NCI-H526 (cell line): ENCODE results near the gene RUNX2.

Source experiments
- DNase-seq, 2 experiments: peaks; one replicate each; lab custom pipeline; 2025; lab: John Stamatoyannopoulos, UW

Gene RUNX2

DNA sequence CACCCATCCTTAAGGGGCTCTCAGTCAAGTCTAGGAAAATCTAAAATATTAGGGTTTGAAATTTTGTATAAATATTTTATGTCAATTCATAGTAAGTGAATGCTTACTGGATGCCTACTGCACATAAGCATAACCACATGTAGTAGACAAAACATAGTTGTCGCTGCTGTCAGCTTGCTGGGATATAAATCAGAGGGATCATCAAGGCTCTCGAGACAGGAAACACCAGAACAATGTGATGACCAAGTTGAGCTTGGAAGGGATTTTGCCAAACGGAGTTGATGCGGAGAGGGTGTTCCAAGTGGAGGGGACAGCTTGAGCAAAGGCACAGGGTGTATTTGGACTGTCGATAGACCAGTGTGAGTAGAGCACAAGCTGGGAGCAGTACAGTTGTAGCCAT, 155.4 kb downstream of the RUNX2 start:
- no peak for DNase-seq

DNA sequence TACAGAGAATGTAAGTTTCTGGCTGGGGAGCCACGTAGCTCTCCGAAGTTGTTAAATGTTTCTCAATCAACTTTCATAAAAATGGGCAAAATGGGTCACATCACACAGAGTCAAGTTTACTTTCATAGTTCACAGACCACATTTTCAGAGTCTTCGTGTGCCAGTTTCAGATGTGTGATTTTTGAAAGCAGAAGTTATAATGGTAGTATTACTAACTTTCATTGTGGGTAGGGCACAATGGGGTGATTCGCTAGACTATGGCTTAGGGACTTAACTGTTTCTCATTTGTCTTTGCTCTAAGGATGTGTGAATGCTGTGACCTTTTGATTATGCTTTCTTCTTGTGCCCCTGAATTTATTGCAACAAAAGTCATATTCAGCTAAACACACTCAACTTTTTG, 158.6 kb downstream of the RUNX2 start:
- DNase-seq, result no peak

DNA sequence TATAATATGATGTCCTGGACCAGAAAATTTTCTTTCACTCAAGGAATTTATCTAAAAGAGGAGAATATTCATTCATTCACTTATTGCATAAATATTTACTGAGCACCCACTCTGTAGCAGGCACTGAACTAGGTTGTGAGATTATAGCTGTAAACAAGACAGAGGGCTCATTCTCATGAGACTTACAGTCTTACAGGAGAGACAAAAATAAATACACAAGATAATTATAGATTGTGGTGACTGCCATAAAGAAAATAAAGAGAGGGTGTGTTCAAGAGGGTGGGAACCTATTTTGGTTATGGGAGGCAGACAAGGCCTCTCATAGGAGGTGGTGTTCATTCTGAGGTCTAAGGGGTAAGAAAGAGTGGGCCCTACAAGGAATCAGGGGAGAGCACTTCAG, 159.5 kb downstream of the RUNX2 start:
- no peak for DNase-seq

DNA sequence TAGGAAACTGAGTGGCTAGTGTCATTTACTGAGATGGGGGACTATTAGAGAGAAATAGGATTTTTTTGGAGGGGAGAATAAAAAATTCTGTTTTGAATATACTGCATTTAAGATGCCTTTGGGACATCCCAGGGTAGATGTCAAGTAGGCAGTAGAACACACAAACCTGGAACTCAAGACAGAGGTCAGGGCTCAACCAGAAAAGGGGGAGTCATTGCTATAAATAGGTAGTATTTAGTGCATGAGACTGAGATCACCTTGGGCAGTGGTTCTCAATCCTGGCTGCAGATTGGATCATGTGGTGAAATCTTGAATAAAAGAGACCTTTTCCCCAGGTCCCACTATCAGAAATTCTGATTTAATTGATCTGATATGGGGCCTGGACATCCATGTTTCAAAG, 160.1 kb downstream of the RUNX2 start:
- DNase-seq, result no peak

DNA sequence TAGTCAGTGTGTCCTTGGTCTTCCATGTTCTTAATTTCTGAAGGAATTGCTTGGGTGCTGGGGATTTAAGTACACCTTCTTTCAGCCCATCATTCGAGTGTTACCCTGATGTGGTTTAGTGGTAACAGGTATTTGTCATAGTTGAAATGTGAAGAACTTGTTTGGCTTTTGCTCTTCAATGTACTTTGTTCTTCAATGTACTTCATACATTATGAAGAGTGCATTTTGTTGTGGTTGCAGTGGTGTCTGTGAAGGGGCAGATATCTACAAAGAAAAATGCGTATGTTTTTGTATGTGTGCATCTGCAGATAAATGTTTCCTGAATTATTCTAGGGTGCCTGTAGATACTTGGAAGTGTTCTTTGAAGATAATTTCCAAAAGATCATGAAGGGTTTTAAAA, 160.8 kb downstream of the RUNX2 start:
- no peak for DNase-seq

DNA sequence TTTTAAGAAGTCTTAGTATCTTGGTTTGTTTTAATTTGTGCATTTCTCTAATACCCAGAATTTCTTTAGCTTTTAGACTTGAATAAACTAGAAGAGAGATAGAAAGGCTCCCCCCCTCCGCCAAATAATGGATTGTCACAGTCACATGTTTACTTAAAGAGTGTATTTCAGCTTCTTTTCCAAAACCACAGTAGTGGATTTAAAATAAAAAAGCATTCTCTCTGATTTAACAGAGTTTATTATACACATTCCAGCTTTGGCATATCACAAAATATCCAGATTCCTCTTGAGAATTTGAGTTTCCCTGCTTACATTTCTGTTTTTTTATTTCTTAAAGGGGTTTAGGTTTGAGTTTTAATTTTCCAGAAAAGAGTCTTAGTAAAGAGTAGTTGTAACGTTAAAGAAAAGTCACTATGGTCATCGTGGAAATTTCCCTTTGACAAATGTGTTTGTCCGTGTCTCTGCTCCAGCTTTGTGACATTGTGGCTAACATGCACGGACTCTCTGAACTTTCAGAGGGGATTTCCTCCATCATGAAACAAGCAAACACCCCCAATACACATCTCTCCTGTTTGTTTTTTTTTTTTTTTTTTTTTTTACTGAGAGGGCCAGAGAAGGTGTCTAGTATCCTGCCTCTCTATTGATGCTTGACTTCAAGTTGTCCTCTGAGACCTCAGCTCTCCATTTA, 163.1 kb downstream of the RUNX2 start:
- DNase-seq, result no peak

DNA sequence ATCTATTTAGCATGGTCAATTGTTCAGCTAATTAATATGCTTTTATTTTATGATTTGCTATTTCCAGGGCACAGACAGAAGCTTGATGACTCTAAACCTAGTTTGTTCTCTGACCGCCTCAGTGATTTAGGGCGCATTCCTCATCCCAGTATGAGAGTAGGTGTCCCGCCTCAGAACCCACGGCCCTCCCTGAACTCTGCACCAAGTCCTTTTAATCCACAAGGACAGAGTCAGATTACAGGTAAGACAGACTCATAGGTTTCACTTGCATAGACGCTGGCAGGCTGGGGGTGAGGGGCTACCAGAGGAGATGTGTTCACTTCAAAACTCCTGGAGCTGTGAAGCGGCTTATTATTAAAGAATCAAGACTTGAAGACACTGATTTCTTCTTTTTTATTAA, 163.7 kb downstream of the RUNX2 start:
- no peak for DNase-seq

DNA sequence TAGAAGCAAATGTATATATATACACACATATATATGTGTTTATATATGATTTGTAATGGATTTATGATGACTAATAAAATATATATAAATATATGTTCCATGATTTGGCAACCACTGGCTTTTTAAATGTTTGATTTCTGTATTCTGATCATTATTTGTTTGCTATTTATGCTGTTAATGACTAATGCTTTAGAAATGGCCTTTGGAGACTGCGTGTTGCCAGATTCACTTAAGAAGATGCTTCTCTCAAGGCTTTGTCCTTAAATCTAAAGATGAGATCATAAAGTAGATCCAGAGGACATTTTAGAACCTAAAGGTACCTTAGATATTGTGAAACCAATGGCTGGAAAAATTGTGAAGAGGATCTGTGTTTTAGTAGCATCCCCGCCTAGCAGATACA, 165.6 kb downstream of the RUNX2 start:
- DNase-seq, result no peak

DNA sequence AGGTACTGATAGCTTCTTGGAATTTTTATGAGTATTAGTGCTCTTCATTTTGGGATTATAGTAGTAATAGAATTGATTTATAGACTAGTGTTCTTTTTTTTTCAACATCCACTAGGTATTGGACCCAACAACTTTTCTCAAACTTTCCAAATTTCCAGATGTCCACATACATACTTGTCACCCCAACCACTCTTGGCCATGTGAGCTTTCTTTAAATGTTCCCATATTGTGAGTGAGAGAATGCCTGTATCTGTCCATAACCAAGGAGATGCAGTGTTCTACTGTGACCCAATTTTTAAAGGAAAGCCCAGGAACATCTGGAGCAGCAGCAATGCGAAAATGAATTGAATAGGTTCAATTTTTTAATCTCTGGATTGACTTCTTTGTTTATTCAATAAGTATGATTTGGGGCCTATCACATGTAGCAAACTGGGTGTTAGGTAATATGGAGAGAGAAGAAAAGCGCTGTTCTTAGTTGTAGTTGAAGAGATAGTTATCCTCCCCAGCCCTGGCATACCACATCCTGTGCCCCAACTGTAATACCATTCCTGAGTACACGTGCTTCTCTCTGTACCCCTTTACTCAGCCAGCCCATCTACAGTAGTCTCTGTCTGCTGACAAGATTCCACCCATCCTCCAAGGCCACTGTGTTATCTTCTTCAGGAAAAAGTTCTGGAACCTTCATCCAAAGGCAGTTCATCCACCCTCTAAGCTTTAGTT, 166.4 kb downstream of the RUNX2 start:
- no peak for DNase-seq

DNA sequence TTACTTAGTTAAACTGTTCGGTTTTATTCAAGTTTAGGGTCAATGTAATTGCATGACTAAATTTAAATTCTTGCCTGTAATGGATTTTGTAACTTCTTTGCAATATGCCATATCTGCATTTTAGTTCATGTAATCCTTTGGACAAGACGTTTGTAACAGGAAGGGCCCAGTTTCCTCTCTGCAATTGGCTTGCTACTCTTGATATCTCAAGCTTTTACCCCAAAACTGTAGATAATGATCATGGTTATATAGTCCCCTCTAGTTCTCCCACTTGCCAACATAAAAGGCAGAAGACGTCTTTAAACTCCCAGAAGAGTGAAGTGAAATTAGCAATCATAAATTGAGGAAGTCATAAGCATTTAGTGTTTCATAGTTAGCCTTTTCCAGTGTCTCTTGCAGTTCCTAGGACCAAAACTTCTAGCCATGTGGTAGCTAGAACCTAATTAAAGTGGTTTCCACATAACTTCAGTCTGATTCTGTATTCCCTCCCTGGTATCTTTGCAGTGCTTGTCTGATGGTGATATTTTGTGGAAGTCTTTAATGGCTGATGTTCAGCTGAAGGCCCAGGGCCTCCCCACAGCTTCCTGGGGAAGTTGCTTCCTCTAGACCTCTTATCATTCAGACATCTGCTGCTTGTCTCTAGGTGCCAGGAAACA, 167.4 kb downstream of the RUNX2 start:
- DNase-seq, result no peak

DNA sequence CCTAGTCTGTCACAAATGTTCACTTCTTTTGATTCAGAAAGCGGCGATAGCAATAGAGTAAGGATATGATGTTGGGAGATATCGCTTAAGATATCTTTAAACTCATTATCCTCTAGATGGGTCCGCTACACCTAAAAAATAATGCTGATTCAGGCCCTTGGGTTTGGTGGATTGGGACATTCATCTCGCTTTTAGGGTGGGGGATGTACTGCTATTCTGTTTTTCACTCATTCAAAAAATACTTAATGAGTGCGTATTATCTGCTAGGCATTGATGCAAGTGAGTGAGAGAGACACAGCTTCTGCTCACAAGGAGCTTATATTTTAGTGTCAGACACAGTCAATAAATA, 167.9 kb downstream of the RUNX2 start:
- DNase-seq, result no peak

DNA sequence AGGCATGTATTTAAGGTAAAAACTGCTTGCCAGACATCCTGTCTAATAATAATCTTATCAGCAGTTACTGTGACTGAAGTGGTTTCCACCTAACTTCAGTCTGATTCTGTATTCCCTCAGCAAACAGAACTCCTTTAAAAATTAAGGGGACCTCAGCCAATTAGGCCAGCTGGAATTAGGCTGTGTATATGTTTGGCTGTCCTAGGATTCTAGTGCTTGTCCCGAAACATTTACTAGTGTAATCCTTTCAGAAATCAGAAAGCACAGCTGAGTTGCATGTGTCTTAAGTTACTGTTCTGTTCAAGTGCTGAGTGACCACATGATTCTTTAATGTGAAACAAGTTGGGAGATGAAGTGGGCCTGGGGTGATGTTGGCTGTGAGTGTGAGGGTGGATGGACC, 170.5 kb downstream of the RUNX2 start:
- DNase-seq, result no peak

DNA sequence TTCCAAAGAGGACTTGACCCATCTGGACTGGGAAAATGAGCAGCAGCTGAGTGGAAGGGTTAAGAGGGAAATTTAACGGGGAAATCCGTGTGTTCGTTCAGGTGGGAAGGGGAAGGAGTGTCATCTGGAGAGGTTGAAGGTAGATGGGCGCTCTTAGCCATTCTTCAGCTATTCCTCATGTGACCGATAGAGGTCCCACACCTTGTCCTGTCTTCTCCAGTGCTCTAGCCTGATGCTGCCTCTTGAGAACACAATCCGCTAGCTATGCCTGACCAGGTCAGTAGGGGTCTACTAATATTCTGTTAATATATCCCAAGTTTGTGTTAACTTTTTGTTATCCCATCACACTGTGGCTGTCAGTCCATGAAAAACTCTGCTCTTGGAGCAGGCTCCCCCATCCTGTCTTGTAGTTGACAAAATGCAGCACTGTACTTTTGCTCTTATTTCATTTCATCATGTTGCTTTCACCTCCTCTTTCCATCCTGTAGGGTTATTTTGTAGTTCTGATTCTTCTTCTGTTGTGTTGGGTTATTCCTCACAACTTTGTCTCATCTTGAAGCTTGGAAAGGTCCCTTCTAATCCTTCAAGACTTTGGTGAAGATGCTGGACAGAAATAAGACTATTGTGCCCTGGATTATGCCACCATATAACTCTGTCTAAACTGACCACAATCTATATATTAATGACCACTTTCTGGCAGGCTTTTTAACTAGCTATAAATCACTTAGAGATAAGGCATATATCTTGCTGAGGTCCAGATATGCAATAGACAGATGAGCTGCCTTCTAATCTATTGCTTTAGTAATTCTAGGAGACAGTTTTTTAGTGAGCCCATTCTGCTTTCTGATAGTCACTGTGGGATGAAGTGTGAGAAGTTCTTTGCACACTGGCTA, 173.0 kb downstream of the RUNX2 start:
- DNase-seq, result peak in 1 of 2 experiments; percentile 8

DNA sequence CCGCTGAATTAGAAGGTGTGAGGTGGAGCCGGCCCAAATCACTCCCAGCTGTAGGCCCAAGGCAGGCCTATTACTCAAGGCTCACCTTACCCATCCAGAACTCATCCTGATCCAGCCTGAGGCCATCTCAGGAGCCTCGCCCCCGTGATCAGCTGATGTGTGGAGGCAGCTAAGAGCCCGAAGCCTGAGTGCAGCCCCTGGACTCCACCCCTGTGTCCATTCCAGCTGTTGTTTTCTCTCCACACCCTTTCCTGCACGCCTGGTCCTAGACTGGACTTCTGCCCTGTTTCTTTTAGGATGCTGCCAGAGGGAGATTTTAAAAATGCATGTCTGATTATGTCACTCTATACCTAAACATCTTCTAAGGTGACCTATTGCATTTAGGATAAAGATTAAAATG, 174.3 kb downstream of the RUNX2 start:
- no peak for DNase-seq

DNA sequence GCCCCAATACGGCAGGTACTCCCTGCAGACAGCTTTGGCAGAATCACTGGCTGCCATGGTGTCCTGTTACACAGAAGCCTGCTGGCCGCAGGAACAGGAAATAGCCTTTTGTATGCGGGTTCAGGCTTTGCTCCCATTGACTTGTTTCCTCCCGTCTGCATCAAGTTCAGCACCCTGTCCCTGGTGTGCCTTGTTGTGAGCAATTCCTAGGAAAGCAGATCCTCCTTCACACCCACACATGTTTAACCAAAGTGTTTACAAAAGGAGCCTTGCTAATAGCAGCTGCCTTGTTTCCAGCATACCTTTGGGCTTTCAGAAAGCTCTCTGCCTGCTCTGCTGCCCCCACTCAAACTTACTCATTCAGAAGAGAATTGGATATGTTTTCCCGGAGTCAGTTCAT, 176.8 kb downstream of the RUNX2 start:
- peak; percentile 9 to 54 for DNase-seq

DNA sequence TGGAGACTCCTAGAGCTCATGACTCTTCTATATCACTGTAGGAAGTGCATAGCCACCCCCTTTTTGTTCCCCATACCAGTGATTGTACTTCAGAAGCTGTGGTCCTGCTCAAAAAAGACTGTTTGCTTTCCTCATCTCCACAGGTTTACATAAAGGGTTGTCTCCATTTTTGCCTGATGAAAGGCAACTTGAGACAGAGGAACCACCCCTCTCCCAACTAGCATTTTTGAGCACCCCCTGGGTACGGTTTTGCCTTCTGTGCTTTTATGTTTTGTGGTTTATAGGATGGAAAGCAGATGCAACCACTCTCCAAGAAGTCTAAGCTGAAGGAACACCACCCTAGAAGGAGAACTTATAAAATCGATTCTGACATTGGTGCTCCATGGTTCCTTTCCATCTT, 177.3 kb downstream of the RUNX2 start:
- DNase-seq, result no peak

DNA sequence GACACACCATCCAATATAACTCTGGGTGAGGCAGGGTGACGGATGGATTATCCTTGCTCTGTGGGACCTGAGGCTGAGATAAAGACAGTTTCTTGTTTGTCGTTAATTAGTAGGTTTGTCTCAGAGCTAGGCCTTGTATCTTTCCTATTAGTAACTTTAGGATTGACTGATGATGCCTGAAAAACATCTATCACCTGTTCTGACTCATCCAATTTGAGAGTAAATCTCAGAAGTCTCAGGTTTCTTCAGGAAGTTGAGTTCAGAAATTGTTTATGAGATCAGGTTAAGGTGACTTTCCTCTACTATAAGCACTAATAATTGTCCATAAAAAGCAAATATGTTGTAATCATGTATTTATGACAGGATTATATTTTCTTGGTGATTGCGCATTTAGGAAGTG, 179.1 kb downstream of the RUNX2 start:
- no peak for DNase-seq

DNA sequence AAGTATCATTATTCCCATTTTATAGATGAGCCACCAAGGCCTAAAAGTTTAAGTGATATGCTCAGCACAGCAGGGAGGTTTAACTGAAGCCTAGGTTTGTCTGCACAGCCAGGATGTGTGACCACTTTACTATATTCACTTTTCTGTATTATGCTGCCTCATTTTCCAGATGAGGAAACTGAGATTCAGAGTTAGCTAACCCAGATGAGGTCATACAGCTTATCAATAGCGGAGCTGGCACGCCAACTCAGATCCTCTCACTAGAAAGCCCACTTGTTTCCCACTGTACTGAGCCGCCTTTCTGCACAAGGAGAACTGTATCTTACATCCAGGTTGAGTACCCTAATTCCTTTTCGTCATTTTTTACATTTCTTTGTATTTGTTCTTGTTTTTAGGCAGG, 181.3 kb downstream of the RUNX2 start:
- no peak for DNase-seq

DNA sequence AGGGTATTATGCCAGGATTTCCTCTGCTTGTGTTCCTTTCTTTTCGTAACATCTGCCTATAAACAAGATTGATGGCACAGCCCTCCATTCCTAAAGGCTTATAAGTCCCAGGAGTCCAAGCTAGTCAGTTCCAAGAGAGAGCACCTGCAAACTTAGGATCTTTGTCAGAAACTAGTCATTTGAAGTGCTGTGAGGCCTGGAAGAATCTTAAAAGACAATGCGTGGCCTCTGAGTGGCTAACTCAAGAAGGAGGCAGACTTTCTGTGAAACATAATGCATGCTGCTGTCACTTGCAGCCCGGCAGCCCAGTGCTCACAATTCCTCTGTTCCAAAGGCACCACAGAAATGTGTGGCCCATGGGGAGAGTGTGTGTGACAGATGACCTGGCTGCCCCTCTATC, 184.6 kb downstream of the RUNX2 start:
- DNase-seq, result no peak

DNA sequence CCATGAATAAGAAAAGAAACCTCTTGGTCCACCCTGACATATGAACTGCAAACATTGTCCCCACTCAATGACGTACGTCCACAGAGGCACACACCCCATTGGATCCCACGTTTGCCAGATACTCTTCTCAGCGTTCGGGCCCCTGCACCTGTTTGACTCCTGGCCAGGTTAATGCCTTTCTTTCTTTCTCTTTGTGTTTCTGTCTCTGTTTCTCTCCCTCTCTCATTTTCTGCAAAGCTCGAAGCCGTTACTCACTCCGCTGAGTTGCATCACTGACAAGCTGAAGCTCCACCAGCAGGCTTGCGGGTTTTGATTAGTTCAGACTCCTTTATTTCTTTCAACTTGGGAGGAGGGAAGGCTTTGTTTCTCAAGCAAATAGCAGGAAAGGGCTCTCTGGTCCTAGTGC, 185.1 kb downstream of the RUNX2 start:
- DNase-seq, result peak in 1 of 2 experiments; percentile 39

DNA sequence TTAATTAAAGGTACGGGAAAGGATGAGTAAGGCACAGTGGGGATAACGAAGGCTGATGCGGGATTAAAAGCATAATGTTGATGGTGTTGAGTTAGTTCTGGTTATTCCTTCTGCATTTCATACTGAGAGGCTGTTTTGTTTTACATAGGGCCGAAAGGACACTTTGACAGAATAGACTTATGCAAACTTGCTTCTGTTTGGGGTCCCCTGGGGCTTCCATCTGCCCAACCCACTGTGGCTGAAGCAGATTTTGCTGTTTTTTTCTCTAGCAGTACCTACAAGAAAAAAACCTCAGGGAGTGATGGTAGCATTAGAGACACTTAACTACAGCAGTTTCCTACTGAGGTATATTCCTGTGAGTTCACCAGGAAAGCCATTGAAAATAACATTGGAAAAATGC, 185.7 kb downstream of the RUNX2 start:
- DNase-seq, result peak; percentile 83 to 92

DNA sequence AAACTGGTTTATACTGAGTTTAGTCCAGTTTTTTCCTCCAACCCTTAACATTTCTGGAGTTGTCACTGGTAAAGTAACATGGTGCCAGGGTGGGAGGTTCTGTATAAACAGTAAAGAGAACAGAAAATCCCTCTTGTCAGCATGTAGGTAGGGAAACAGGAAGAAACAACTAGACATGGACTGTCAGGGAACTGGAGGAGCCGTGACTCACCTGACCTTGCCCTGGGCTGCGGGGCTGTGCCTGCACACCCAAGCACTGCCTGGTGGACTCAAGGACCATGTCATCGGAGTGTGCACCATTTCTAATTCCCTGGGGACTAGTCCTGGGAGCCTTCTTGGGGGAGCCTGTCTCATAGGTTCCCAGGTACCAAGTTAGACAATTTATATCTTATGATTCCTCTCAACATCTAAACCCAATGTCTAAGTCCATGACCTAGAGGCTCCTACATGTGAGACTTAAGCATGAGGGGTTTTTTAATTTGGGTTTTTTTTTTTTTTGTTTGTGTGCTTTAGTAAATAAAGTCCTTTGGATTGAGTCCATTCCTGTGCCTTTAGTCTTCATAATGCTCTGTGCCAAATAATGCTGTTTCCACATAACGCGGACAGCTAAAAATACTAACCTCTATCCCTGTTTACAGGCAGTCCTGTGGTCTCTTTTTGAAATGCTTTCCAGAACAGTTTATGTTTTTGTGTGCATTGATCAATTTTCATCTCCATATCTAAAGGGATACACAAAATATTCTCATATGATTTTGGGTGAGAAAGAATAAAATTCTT, 186.5 kb downstream of the RUNX2 start:
- DNase-seq, result peak in 1 of 2 experiments; percentile 24
